Heart left ventricle (tissue), 13 donors: ENCODE results near the gene RNF111.

Experiments used
- POLR2A ChIP-seq, 2 donors: fragments of 450-650 bp; IDR thresholded peaks; one replicate each; pipeline ENCODE4 v1.6.1; 2017; ENCODE audit warnings: antibody characterized with exemption in 2 of 2, mild to moderate bottlenecking in 2 of 2, moderate library complexity in 2 of 2
- TF ChIP-seq, protein P1 (sequence below), 12 donors: fragments of 200-600 bp; sonication (generic) in 4 of 12; IDR thresholded peaks; one replicate each; pipeline versions ENCODE4 v1.5.0 to v1.8.0; 2018 to 2022; ENCODE audit warnings: antibody characterized with exemption in 12 of 12, mild to moderate bottlenecking in 5 of 12
- donor health status: ischemic (EF 13 %, LVEDD 7.1; RV severe dilation, severe dysfunction).
- donor health status: DM: no; HTN: yes; CAD: no.
- donor health status: DM: no; HTN: no; CAD: no.
- donor health status: ischemic (EF 25% LVEDD 6.9; RV normal size, moderate dysfunction).
- donor health status: ischemic (EF 25% LVEDD 5.7; RV mildly dilated, moderate dysfunction).
- donor health status: ischemic (EF 35%, LVEDD 5.7; RV mildly dilated, moderate dysfunction).
- donor health status: nonischemic (EF 11% LVEDD 7.7; RV severe dilation, severe dysfunction).
- donor health status: DM: yes; HTN: yes; CAD: no.
- donor health status: PGD.
- donor health status: ischemic (EF 29% LVEDD 5.4; RV normal size, mild dysfunction).
- donor health status: nonischemic (EF 23%, LVEDD 6.1; RV moderate dilation, normal function).

DNA sequence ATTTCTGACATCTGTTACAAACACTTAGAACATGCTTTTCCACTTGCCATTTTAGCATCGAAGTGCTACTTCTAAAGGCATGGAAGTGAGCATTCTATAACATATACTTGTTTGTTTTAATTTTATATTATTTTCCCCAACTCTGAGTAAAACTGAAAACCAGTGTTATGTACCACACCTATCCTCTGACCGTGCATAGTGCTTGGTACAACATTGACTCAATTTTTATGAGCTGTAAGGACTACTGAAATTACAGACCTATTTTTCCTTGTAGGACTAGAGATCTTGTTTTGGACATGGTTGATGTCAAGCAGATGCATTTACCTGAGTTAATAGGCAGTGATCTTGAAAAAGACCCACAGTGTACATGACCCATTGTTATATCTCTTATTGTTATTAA, 66.0 kb downstream of the RNF111 start:
- no peak for TF ChIP-seq POLR2A (IDR thresholded peaks at IDR 0.05)
- TF ChIP-seq, protein P1, sequence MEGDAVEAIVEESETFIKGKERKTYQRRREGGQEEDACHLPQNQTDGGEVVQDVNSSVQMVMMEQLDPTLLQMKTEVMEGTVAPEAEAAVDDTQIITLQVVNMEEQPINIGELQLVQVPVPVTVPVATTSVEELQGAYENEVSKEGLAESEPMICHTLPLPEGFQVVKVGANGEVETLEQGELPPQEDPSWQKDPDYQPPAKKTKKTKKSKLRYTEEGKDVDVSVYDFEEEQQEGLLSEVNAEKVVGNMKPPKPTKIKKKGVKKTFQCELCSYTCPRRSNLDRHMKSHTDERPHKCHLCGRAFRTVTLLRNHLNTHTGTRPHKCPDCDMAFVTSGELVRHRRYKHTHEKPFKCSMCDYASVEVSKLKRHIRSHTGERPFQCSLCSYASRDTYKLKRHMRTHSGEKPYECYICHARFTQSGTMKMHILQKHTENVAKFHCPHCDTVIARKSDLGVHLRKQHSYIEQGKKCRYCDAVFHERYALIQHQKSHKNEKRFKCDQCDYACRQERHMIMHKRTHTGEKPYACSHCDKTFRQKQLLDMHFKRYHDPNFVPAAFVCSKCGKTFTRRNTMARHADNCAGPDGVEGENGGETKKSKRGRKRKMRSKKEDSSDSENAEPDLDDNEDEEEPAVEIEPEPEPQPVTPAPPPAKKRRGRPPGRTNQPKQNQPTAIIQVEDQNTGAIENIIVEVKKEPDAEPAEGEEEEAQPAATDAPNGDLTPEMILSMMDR (IDR thresholded peaks at IDR 0.05): no peak
